Measurements from ENCODE around the gene ERVH48-1.

- no peak for TF ChIP-seq CTCF (conservative IDR thresholded peaks at IDR 0.05)
- no peak for TF ChIP-seq ZFX (IDR thresholded peaks at IDR 0.05)
Measured at GRCh38 chr21:42883921-42884320, 41.5 kb downstream of the ERVH48-1 start.

Data from C4-2B (cell line).